NT2/D1 (cell line): ENCODE results near the gene ERCC6L2.

Experiments
- SUZ12 ChIP-seq: IDR thresholded peaks from 2 replicates; pipeline ENCODE4 v1.6.1; 2011; ENCODE audit not compliant: insufficient read length, insufficient read depth; ENCODE audit errors: extremely low read depth
- YY1 ChIP-seq: IDR thresholded peaks from 2 replicates; pipeline ENCODE4 v1.6.1; 2011; ENCODE audit not compliant: insufficient read length, insufficient read depth

GRCh38 chr9:95831810-95832209, 43.7 kb upstream of the ERCC6L2 start:
- TF ChIP-seq SUZ12 (no peak), YY1 (no peak)
